ENCODE data around the gene EZH2.

DNA sequence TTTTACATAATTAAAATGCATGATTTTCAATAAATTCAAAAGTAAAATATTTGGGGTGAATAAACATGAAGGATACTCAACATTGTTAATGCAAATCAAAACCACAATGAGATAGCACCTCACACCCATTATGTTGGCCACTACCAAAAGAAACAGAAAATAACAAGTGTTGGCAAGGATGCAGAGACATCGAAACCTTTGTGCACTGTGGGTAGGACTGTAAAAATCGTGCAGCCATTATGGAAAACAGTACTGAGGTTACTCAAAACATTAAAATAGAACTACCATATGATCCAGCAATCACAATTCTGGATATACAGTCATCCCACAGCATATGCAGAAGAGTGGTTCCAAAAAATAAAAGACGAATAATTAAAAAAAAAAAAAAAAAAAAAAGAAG is 13.1 kb downstream of the EZH2 start:
- TF ChIP-seq CSDC2 (CRISPR knock-in tag; IDR thresholded peaks at IDR 0.05) (no peak), ZNF8 (CRISPR knock-in tag; IDR thresholded peaks at IDR 0.05) (no peak), ZFP30 (CRISPR knock-in tag; IDR thresholded peaks at IDR 0.05) (no peak), ARNTL (CRISPR knock-in tag; IDR thresholded peaks at IDR 0.05; ENCODE audit: borderline replicate concordance, low read depth) (no peak), OSR1 (CRISPR knock-in tag; IDR thresholded peaks at IDR 0.05) (no peak), ISL1 (CRISPR knock-in tag; IDR thresholded peaks at IDR 0.05) (no peak), RARB (CRISPR knock-in tag; IDR thresholded peaks at IDR 0.05) (no peak), ZNF70 (CRISPR knock-in tag; IDR thresholded peaks at IDR 0.05) (no peak), ESRRG (CRISPR knock-in tag; IDR thresholded peaks at IDR 0.05) (no peak), SNAI2 (CRISPR knock-in tag; IDR thresholded peaks at IDR 0.05) (no peak), TOX (CRISPR knock-in tag; IDR thresholded peaks at IDR 0.05; ENCODE audit: borderline replicate concordance) (no peak)
- TF ChIP-seq, protein P1, sequence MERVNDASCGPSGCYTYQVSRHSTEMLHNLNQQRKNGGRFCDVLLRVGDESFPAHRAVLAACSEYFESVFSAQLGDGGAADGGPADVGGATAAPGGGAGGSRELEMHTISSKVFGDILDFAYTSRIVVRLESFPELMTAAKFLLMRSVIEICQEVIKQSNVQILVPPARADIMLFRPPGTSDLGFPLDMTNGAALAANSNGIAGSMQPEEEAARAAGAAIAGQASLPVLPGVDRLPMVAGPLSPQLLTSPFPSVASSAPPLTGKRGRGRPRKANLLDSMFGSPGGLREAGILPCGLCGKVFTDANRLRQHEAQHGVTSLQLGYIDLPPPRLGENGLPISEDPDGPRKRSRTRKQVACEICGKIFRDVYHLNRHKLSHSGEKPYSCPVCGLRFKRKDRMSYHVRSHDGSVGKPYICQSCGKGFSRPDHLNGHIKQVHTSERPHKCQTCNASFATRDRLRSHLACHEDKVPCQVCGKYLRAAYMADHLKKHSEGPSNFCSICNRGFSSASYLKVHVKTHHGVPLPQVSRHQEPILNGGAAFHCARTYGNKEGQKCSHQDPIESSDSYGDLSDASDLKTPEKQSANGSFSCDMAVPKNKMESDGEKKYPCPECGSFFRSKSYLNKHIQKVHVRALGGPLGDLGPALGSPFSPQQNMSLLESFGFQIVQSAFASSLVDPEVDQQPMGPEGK (CRISPR knock-in tag; IDR thresholded peaks at IDR 0.05; ENCODE audit: borderline replicate concordance), result no peak
- TF ChIP-seq, protein P2, sequence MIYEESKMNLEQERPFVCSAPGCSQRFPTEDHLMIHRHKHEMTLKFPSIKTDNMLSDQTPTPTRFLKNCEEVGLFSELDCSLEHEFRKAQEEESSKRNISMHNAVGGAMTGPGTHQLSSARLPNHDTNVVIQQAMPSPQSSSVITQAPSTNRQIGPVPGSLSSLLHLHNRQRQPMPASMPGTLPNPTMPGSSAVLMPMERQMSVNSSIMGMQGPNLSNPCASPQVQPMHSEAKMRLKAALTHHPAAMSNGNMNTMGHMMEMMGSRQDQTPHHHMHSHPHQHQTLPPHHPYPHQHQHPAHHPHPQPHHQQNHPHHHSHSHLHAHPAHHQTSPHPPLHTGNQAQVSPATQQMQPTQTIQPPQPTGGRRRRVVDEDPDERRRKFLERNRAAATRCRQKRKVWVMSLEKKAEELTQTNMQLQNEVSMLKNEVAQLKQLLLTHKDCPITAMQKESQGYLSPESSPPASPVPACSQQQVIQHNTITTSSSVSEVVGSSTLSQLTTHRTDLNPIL (CRISPR knock-in tag; IDR thresholded peaks at IDR 0.05; ENCODE audit: low read depth), result no peak

Data from SK-N-SH treated with all-trans-retinoic acid at 6 μM for 48 hours (cell line).